HG02970 (cell line): ENCODE data around the gene PCCA.

ENCODE experiments used
- ATAC-seq: cut with Tn5 transposase; IDR thresholded peaks from one replicate; pipeline ENCODE4 v1.9.1; 2021; ENCODE audit warnings: mild to moderate bottlenecking, moderate library complexity, moderate number of reproducible peaks; ENCODE audit not compliant: unreplicated experiment, low FRiP score

PCCA gene

DNA sequence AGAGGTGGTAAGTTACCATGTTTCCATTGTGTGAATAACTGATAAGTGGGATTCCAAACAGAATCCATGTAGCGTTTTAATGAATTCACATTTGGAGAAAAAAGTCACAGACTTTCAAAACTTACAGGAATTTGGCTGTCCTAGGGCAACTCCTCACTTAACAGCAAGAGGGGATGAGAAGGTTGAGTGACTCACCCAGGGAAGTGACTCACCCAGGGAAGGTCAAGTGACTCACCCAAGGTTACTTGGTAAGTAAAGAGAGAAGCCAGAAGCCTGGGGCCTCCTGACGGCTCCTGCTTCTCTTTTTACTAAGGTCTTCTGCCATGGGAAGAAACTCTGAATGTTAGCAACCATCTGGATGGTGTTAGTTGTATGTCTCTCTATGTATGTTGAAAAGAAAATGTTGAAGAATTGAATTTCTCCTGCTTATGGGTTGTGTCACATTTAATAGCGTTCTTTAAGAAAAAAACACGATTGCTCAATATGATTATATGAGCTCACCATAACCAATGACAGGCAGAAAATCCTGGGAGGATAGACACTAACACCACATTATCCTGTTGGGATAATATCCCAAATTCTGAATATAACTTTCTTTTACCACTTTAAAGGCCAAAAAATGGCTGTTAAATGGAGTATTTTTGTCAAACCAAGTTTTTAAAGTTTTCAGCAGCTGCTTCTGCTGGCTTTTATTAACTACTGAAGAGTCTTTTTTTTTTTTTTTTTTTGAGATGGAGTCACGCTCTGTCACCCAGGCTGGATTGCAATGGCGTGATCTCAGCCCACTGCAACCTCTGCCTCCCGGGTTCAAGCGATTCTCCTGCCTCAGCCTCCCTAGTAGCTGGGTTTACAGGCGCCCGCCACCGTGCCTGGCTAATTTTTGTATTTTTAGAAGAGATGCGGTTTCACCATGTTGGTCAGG lies 304.1 kb downstream of the PCCA start:
- no peak for ATAC-seq

- ATAC-seq, result peak; percentile 62
These were observed 305.3 kb downstream of the PCCA start for GRCh38 chr13:100394005-100394695.

- ATAC-seq, result no peak
These were observed 306.9 kb downstream of the PCCA start for GRCh38 chr13:100395698-100396373.

DNA sequence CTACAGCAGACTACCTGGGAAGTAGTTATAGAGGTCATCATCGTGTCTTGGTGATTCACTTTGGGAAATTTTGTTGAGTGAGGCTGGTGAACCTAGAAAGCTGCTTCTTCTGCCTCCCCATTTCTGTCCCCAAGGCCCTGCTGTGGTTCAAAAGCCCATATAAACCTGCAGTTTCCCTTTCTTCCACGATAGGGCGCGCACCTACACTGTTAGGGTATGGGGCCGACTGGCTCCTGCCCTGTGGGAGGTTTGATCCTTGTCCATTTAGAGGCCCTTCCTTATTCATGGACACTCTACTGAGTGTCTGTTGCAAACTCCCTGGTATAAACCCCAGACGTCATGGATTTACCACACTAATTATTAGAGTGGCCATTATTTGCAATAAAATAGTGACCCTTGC lies 307.9 kb downstream of the PCCA start:
- ATAC-seq, result no peak

- ATAC-seq, result no peak
These were observed 308.7 kb downstream of the PCCA start for GRCh38 chr13:100397627-100398026.

DNA sequence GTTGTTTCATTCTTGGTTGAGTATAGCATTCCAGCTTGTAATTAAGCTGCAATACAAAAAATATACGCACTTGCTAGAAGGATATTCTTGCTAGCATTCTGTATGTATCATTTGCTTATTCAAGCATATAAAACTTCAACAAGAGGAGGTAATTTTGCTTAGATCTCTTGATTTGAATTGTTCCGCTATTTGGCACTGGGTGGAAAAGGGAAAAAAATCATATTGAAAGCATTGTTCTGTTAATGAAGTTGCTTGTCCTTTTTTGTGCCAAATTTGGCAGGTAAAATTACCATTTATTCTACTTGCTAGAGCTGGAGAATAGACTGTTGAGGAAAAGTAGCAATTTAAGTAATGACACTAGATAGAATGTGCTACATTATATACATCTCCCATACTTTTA lies 309.5 kb downstream of the PCCA start:
- ATAC-seq, result no peak

- no peak for ATAC-seq
These were observed 310.6 kb downstream of the PCCA start for GRCh38 chr13:100399455-100399854.

DNA sequence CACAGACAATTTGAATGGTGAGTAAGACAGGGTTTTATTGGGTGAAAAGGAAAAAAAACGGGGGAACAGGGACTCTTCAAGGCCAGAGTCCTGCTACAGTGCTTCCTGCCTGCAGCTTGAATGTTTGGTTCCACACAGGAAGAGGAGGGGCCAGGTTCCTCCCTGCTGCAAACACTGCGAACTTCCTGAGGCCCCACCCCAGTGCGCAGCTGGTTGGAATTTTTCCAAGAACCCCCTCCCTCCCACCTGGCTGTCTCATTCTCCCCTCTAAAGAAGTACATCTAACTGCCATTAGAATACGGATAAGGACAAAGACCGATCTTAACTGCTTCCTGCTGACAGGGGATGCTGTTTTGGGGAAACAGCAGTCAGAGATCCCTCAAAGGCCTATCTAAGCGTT lies 314.8 kb downstream of the PCCA start:
- ATAC-seq, result no peak

DNA sequence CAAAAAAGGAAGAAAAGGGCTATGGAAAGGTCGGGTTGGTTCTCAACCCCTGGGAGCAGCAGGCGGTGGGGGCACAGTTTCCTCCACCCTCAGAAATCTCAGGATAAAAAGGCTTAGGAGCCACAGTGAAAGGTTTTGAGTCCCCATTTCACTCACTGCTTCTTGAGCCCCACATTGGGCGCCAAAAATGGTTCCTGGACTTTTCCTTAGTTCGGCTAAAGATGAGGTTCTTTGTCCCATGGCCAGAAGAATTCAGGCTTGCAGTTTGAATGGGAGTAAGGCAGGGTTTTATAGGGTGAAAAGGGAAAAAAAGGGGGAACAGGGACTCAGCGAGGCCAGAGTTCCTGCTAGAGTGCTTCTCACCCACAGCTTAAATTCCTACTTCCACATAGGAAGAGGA lies 320.2 kb downstream of the PCCA start:
- no peak for ATAC-seq

GRCh38 chr13:100423375-100423774 lies 334.5 kb downstream of the PCCA start:
- ATAC-seq, result no peak

DNA sequence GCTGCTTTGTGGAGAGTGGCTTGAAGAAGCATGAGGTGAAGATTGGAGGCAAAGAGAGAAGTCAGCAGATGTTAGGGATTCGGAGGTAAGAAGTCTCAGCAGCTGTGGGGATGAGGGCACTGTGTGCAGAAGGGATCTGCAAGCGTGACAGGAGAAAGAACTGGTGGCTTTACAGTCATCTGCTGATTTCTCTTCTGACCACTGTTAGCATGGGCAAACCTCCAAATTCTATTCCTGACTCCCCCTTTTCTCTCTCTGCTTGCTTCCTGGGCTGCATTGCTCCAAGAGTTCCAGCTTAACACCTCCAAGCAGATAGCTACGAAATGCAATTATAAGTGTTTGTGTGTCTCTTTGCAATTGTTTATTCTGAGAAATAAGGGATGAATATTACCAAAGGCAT lies 340.1 kb downstream of the PCCA start:
- ATAC-seq, result no peak

GRCh38 chr13:100432611-100433010 lies 343.7 kb downstream of the PCCA start:
- ATAC-seq, result no peak

DNA sequence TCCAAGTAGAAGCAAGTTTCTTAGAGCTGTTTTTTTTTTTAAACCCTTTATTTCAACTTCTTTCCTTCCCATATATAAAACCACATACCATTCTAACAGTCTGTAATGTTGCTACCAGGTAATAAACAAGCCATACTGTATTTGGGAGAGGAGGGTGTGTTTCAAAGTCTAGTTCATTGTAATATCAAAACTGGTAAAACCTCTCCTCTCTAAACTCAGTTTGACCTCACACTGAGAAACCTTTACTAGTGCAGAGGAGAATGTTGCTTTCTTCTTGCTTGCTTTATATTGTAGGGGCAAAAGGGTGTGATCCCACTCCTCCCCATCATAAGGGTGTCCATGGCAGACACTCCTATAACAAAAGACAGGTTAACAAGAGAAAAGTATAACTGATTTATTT lies 344.6 kb downstream of the PCCA start:
- ATAC-seq, result no peak

DNA sequence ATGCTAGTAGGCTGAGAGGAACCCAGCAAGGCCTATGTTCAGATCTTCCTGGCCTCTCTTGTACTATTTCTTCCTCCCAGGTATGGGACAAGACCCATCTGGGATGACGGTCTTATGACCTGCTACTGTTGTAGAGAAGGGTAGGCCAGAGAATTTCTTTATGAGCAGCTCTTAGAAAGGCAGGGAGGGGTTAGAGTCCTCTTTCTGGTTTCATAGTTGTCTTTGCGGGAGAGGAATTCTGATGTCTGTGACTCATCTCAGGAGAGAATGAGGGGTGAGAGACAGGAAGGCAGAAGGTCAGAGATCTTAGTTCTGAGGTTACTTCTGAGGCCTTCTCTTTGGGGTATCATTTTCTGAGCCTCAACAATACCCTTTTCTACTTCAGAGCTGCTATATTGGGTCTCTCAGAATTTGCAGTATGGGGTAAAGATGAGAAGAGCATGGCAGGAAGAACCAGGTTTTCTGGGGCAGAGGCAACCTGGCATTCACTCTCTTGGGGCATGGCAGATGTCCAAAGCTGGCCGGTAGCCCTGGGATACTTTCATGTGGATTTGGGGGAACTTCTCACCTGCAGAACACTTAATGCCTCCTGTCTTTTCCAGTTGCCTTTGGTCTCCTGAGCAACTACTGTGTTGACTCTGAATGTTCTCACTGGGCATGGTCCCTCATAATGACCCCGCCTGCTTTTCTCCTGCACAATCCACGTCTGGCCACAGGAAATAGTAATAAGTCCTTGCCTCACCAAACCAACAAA lies 345.3 kb downstream of the PCCA start:
- peak; percentile 59 for ATAC-seq

DNA sequence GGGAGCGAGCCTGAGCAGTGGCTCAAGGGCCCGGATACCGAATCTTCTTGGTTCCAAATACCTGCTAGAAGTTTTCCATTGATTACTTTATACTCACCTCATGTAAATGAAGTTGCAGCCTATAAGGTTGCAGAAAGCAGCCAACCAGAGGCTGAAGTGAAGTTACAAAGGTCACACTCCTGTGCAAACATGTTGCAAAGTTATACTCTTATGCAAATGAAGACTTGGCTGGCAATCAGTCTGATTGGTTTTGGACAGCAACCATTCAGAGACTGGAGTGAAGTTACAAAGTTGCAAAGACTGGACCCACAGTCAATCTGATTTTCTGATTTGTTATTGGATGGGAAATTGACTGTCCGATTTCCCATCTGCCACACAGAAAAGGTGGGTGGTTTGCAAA lies 347.2 kb downstream of the PCCA start:
- no peak for ATAC-seq

GRCh38 chr13:100438059-100438788 lies 349.3 kb downstream of the PCCA start:
- no peak for ATAC-seq

DNA sequence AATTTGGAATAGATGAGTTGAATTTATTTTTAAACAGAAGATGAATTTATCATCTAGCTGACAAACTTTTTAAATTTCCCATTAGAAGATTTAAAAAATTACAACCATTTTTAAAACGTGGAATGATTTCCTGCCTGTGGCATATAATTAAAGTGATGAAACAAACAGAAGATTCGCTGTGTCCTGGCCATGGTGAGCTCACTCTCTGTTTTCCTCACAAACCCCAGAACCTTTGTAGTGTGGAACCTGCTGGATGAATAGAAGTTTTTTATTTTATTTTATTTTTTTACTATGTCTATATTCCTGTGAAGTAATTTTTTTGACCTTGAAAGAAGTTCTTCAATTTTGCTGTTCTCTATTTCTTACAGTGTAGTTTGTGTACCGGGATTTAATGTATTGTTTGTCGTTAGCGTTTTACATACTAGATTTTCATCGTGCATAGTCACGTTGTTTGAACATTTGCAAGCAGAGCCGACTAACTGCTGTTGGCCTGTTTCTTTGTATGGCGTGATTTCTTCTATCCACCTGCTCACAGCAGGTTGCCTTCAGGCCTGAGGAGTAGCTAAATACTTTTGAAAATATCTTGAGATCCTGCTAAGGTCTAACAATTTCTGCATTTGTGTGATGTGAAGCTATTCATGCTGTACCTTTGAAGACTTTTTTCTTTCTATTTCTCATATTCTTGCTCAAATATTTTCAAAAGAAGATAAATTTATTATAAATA lies 350.5 kb downstream of the PCCA start:
- no peak for ATAC-seq

DNA sequence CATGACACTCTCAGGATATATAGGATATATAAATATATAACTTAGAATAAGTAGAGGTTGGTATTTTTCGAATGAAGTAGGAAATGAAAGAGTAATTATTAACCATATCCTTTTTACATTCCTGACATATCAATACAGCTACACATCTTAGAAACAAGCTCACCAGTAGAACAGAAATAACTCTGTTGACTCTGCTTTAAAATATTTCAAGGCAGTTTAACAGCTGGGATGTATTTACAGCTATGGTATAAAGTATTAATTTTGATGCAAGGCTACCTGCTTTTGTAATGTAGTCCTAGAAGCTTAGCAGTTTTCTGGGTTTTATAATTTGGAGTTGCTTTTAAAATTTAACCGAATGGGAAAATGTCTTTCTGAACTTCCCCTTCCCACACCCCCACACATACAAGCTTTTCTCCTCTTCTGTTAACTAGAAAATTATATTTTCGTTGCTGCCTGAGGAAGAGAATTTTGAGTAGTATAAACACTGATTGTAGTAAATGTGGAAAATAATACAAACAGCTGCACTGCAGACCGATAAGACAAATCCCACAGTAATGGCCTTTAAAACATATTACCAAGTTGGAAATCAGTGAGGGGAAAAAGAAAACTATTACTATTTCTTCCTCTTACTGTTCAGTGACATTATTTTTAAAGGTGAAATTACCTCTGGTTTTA lies 352.0 kb downstream of the PCCA start:
- no peak for ATAC-seq
